Thyroid gland (tissue), 4 donors: ENCODE measurements around the gene NGB.

Experiments used
- POLR2A ChIP-seq, 2 donors: fragments of 450-650 bp; IDR thresholded peaks; one replicate each; pipeline ENCODE4 v1.6.1; 2017; ENCODE audit warnings: antibody characterized with exemption in 2 of 2, mild to moderate bottlenecking in 2 of 2, moderate library complexity in 1 of 2
- TF ChIP-seq, protein P1 (sequence below), 6 experiments: fragments of 200-600 bp in 3 of 6; fragments of 450-650 bp in 3 of 6; sonication (generic) in 3 of 6; IDR thresholded peaks; one replicate each; pipeline ENCODE4 v1.5.1; 2016 to 2019; ENCODE audit warnings: antibody characterized with exemption in 6 of 6, mild to moderate bottlenecking in 2 of 6, inconsistent platforms in 1 of 6, moderate library complexity in 1 of 6

- TF ChIP-seq, protein P1, sequence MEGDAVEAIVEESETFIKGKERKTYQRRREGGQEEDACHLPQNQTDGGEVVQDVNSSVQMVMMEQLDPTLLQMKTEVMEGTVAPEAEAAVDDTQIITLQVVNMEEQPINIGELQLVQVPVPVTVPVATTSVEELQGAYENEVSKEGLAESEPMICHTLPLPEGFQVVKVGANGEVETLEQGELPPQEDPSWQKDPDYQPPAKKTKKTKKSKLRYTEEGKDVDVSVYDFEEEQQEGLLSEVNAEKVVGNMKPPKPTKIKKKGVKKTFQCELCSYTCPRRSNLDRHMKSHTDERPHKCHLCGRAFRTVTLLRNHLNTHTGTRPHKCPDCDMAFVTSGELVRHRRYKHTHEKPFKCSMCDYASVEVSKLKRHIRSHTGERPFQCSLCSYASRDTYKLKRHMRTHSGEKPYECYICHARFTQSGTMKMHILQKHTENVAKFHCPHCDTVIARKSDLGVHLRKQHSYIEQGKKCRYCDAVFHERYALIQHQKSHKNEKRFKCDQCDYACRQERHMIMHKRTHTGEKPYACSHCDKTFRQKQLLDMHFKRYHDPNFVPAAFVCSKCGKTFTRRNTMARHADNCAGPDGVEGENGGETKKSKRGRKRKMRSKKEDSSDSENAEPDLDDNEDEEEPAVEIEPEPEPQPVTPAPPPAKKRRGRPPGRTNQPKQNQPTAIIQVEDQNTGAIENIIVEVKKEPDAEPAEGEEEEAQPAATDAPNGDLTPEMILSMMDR (IDR thresholded peaks at IDR 0.05), result no peak
- no peak for TF ChIP-seq POLR2A (IDR thresholded peaks at IDR 0.05)
These were observed 42.4 kb upstream of the NGB start for GRCh38 chr14:77313371-77313770.
